Measurements from ENCODE around the gene HS2ST1.

DNA sequence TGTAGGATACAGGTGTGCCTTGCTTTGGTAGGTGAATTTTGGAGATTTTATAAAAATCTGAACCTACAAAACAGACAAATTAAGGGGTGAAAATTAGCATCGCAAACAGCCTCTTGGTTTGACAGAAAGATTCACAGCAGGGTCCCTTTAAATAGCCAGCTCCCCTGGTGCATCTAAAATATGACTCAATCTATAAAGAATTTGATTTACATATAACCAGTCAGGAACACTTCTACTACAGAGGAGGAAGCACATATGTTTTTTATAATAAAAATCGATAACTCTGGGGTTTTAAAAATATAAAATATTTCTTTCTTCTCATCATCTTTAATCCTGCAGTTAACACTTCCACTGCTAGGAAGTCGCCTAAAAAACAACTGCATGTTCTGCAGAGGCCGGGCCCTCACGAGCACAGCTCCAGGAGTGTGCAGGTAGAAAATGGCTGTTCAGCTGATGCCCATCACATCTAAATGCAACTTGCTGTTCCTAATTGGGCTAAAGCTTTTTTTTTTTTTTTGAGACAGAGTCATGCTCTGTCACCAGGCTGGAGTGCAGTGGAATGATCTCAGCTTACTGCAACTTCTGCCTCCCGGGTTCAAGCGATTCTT is 203.4 kb downstream of the HS2ST1 start:
- TF ChIP-seq, protein P1, sequence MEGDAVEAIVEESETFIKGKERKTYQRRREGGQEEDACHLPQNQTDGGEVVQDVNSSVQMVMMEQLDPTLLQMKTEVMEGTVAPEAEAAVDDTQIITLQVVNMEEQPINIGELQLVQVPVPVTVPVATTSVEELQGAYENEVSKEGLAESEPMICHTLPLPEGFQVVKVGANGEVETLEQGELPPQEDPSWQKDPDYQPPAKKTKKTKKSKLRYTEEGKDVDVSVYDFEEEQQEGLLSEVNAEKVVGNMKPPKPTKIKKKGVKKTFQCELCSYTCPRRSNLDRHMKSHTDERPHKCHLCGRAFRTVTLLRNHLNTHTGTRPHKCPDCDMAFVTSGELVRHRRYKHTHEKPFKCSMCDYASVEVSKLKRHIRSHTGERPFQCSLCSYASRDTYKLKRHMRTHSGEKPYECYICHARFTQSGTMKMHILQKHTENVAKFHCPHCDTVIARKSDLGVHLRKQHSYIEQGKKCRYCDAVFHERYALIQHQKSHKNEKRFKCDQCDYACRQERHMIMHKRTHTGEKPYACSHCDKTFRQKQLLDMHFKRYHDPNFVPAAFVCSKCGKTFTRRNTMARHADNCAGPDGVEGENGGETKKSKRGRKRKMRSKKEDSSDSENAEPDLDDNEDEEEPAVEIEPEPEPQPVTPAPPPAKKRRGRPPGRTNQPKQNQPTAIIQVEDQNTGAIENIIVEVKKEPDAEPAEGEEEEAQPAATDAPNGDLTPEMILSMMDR (conservative IDR thresholded peaks at IDR 0.05; ENCODE audit: low read depth in 2 of 2) = no peak
- TF ChIP-seq POLR2AphosphoS5 (IDR thresholded peaks at IDR 0.05; ENCODE audit: low read depth) = no peak
- no peak for TF ChIP-seq CREB1 (CRISPR knock-in tag; IDR thresholded peaks at IDR 0.05; ENCODE audit: low read depth)
- TF ChIP-seq EZH2 (IDR thresholded peaks at IDR 0.05; ENCODE audit: low read depth, unreplicated experiment) = no peak
- TF ChIP-seq, protein P2, sequence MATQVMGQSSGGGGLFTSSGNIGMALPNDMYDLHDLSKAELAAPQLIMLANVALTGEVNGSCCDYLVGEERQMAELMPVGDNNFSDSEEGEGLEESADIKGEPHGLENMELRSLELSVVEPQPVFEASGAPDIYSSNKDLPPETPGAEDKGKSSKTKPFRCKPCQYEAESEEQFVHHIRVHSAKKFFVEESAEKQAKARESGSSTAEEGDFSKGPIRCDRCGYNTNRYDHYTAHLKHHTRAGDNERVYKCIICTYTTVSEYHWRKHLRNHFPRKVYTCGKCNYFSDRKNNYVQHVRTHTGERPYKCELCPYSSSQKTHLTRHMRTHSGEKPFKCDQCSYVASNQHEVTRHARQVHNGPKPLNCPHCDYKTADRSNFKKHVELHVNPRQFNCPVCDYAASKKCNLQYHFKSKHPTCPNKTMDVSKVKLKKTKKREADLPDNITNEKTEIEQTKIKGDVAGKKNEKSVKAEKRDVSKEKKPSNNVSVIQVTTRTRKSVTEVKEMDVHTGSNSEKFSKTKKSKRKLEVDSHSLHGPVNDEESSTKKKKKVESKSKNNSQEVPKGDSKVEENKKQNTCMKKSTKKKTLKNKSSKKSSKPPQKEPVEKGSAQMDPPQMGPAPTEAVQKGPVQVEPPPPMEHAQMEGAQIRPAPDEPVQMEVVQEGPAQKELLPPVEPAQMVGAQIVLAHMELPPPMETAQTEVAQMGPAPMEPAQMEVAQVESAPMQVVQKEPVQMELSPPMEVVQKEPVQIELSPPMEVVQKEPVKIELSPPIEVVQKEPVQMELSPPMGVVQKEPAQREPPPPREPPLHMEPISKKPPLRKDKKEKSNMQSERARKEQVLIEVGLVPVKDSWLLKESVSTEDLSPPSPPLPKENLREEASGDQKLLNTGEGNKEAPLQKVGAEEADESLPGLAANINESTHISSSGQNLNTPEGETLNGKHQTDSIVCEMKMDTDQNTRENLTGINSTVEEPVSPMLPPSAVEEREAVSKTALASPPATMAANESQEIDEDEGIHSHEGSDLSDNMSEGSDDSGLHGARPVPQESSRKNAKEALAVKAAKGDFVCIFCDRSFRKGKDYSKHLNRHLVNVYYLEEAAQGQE (IDR thresholded peaks at IDR 0.05; ENCODE audit: unreplicated experiment) = no peak
- no peak for TF ChIP-seq EZH2phosphoT487 (IDR thresholded peaks at IDR 0.05; ENCODE audit: unreplicated experiment)
- TF ChIP-seq, protein P3, sequence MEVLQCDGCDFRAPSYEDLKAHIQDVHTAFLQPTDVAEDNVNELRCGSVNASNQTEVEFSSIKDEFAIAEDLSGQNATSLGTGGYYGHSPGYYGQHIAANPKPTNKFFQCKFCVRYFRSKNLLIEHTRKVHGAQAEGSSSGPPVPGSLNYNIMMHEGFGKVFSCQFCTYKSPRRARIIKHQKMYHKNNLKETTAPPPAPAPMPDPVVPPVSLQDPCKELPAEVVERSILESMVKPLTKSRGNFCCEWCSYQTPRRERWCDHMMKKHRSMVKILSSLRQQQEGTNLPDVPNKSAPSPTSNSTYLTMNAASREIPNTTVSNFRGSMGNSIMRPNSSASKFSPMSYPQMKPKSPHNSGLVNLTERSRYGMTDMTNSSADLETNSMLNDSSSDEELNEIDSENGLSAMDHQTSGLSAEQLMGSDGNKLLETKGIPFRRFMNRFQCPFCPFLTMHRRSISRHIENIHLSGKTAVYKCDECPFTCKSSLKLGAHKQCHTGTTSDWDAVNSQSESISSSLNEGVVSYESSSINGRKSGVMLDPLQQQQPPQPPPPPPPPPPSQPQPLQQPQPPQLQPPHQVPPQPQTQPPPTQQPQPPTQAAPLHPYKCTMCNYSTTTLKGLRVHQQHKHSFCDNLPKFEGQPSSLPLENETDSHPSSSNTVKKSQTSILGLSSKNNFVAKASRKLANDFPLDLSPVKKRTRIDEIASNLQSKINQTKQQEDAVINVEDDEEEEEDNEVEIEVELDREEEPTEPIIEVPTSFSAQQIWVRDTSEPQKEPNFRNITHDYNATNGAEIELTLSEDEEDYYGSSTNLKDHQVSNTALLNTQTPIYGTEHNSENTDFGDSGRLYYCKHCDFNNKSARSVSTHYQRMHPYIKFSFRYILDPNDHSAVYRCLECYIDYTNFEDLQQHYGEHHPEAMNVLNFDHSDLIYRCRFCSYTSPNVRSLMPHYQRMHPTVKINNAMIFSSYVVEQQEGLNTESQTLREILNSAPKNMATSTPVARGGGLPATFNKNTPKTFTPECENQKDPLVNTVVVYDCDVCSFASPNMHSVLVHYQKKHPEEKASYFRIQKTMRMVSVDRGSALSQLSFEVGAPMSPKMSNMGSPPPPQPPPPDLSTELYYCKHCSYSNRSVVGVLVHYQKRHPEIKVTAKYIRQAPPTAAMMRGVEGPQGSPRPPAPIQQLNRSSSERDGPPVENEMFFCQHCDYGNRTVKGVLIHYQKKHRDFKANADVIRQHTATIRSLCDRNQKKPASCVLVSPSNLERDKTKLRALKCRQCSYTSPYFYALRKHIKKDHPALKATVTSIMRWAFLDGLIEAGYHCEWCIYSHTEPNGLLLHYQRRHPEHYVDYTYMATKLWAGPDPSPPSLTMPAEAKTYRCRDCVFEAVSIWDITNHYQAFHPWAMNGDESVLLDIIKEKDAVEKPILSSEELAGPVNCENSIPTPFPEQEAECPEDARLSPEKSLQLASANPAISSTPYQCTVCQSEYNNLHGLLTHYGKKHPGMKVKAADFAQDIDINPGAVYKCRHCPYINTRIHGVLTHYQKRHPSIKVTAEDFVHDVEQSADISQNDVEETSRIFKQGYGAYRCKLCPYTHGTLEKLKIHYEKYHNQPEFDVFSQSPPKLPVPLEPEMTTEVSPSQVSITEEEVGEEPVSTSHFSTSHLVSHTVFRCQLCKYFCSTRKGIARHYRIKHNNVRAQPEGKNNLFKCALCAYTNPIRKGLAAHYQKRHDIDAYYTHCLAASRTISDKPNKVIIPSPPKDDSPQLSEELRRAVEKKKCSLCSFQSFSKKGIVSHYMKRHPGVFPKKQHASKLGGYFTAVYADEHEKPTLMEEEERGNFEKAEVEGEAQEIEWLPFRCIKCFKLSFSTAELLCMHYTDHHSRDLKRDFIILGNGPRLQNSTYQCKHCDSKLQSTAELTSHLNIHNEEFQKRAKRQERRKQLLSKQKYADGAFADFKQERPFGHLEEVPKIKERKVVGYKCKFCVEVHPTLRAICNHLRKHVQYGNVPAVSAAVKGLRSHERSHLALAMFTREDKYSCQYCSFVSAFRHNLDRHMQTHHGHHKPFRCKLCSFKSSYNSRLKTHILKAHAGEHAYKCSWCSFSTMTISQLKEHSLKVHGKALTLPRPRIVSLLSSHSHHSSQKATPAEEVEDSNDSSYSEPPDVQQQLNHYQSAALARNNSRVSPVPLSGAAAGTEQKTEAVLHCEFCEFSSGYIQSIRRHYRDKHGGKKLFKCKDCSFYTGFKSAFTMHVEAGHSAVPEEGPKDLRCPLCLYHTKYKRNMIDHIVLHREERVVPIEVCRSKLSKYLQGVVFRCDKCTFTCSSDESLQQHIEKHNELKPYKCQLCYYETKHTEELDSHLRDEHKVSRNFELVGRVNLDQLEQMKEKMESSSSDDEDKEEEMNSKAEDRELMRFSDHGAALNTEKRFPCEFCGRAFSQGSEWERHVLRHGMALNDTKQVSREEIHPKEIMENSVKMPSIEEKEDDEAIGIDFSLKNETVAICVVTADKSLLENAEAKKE (CRISPR knock-in tag; IDR thresholded peaks at IDR 0.05) = no peak
- TF ChIP-seq, protein P4, sequence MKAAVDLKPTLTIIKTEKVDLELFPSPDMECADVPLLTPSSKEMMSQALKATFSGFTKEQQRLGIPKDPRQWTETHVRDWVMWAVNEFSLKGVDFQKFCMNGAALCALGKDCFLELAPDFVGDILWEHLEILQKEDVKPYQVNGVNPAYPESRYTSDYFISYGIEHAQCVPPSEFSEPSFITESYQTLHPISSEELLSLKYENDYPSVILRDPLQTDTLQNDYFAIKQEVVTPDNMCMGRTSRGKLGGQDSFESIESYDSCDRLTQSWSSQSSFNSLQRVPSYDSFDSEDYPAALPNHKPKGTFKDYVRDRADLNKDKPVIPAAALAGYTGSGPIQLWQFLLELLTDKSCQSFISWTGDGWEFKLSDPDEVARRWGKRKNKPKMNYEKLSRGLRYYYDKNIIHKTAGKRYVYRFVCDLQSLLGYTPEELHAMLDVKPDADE (IDR thresholded peaks at IDR 0.05) = no peak
- no peak for TF ChIP-seq NANOG (IDR thresholded peaks at IDR 0.05; ENCODE audit: borderline replicate concordance)
- no peak for TF ChIP-seq JUNB (IDR thresholded peaks at IDR 0.05; ENCODE audit: unreplicated experiment)
- no peak for TF ChIP-seq ZNF114 (CRISPR knock-in tag; IDR thresholded peaks at IDR 0.05)
